SU-DHL-6 (cell line): ENCODE measurements around the gene HEMK1.

Experiments
- EZH2phosphoT487 ChIP-seq: fragments of 200-600 bp; sonication (generic), shearing (Covaris generic); conservative IDR thresholded peaks from 2 replicates; pipeline ENCODE4 v1.6.1; 2018; ENCODE audit warnings: mild to moderate bottlenecking, antibody characterized with exemption, low read length, moderate library complexity, mixed read lengths
- TF ChIP-seq, protein P1 (sequence below): fragments of 200-600 bp; sonication (generic); IDR thresholded peaks from one replicate; pipeline ENCODE4 v1.5.1; 2017; ENCODE audit warnings: antibody characterized with exemption, mild to moderate bottlenecking, low read length, moderate library complexity; ENCODE audit not compliant: insufficient read depth, poor library complexity, severe bottlenecking

DNA sequence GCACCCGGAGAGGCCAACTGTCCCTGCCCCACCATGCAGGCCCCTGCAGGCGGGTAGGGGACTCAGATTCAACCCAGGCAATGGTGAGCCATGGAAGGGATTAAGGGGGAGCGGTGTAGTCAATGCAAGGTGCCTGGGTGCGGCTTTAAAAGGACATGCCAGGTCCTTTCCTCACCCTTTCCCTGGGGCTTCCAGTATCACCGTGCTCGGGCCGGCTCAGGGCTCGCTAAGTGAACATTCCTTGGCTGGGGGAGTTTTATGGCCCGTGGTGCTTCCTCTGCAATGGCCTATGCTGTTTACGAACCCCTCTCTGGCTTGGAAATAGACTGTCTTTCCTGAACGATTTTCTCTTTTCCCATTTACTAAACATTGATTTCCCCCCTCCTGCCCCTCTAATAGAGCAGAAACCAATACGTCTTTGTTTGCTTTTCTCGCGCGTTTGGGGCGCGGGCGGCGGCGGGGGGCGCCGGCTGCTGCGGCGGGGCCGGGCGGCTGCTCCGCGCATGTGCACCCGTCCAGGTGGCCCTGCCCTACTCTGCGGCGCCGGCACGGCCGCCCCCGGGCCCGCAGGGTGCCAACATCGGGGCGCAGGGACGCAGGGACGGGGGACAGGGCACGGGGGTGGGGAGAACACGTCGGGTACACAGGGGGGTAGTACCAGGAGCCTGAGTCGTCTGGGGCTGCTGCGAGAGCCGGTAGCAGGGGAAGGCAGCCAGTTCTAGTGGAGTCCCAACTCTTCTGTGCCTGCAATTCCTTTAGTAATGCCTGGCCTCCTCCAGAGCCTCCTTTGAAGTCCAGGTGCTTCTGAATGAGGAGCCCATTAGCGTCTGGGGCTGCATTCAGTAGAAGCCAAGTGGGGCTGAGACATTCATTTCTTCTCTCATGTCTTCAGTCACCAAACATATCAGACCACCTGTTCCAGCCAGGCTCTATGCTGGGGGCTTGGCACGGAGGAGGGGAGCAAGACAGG lies 39.0 kb upstream of the HEMK1 start:
- TF ChIP-seq, protein P1, sequence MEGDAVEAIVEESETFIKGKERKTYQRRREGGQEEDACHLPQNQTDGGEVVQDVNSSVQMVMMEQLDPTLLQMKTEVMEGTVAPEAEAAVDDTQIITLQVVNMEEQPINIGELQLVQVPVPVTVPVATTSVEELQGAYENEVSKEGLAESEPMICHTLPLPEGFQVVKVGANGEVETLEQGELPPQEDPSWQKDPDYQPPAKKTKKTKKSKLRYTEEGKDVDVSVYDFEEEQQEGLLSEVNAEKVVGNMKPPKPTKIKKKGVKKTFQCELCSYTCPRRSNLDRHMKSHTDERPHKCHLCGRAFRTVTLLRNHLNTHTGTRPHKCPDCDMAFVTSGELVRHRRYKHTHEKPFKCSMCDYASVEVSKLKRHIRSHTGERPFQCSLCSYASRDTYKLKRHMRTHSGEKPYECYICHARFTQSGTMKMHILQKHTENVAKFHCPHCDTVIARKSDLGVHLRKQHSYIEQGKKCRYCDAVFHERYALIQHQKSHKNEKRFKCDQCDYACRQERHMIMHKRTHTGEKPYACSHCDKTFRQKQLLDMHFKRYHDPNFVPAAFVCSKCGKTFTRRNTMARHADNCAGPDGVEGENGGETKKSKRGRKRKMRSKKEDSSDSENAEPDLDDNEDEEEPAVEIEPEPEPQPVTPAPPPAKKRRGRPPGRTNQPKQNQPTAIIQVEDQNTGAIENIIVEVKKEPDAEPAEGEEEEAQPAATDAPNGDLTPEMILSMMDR = no peak
- no peak for TF ChIP-seq EZH2phosphoT487
